Thyroid gland (tissue), 4 donors: ENCODE data around the gene PVR. TPM values are rescaled to one million over a fixed set of nuclear protein-coding genes. Genes with fewer than 3 reads are reported as not detected.
A peak's percentile ranks its signal among the peaks of the same experiment; 100 is the strongest.

Source experiments
- DNase-seq, 2 donors: peaks; one replicate each; pipeline ENCODE4 v3.0.0-alpha.2; 2019
- H3K27ac ChIP-seq, 3 donors: fragments of 200-600 bp; sonication (generic); 1 replicate in 2 of 3; 2 replicates in 1 of 3; pipeline ENCODE4 v1.5.1; 2016 to 2019; ENCODE audit warnings: mild to moderate bottlenecking in 1 of 3, moderate library complexity in 1 of 3
- H3K27me3 ChIP-seq: fragments of 200-600 bp; sonication (generic); one replicate; pipeline ENCODE4 v1.5.1; 2019
- H3K36me3 ChIP-seq, 2 donors: fragments of 200-600 bp; sonication (generic); one replicate each; pipeline ENCODE4 v1.5.1; 2016 to 2019
- H3K4me1 ChIP-seq, 2 donors: fragments of 200-600 bp; sonication (generic); one replicate each; pipeline ENCODE4 v1.5.1; 2017 to 2019
- H3K4me3 ChIP-seq, 3 donors: fragments of 200-600 bp; sonication (generic); replicated peaks in 1 of 3; 1 replicate in 2 of 3; 2 replicates in 1 of 3; pipeline ENCODE4 v1.5.1; 2016; ENCODE audit warnings: mild to moderate bottlenecking in 1 of 3
- H3K9me3 ChIP-seq: fragments of 200-600 bp; sonication (generic); one replicate; pipeline ENCODE4 v1.5.1; 2017
- CTCF ChIP-seq, 6 experiments: fragments of 200-600 bp in 3 of 6; fragments of 450-650 bp in 3 of 6; sonication (generic) in 3 of 6; IDR thresholded peaks; one replicate each; pipeline ENCODE4 v1.5.1; 2016 to 2019; ENCODE audit warnings: antibody characterized with exemption in 6 of 6, mild to moderate bottlenecking in 2 of 6, inconsistent platforms in 1 of 6, moderate library complexity in 1 of 6
- POLR2A ChIP-seq, 2 donors: fragments of 450-650 bp; IDR thresholded peaks; one replicate each; pipeline ENCODE4 v1.6.1; 2017; ENCODE audit warnings: antibody characterized with exemption in 2 of 2, mild to moderate bottlenecking in 2 of 2, moderate library complexity in 1 of 2
- WGBS, 2 donors: methylation state at CpG; one replicate each; pipeline ENCODE4 v1.1.5; 2017; 5-methylcytosine and 5-hydroxymethylcytosine counted together
- intact Hi-C: fragments of 100-400 bp; cut with DNase I; formaldehyde crosslinking; loops from one replicate; pipeline ENCODE4 v1.15.1; 2023
- microRNA counts, 2 donors: library from miRNA; unstranded; fragments of <30 nt; microRNA quantifications; one replicate each; lab custom pipeline; 2016 to 2017
- microRNA-seq: library from miRNA; unstranded; fragments of <30 nt; microRNA quantifications from one replicate; pipeline ENCODE4, GENCODE V29; 2016
- total RNA-seq, 4 donors: library from RNA; depleted of rRNA; stranded (reverse); fragments of >200 nt; gene quantifications; one replicate each; pipeline ENCODE4 v1.2.3, GENCODE V29; 2016

PVR gene
- total RNA-seq, 4 donors from 2014 or later = 25.4 to 36.5 (median 30.2) TPM

GRCh38 chr19:44712864-44713515 is 69.3 kb downstream of the PVR start:
- intact Hi-C loops = no loop called here
- Histone ChIP-seq H3K36me3 (no peaks in the 10 kb centered on the region), H3K4me1 (peaks cover 18 to 19% of the 10 kb centered on the region in 2 donors), H3K27me3 (no peaks in the 10 kb centered on the region), H3K9me3 (no peaks in the 10 kb centered on the region), H3K27ac (peak overlapping the region in 2 of 3 donors; percentile 36 to 61), H3K4me3 (no peak overlapping the region)
- no peak for DNase-seq
- no peak for TF ChIP-seq POLR2A (IDR thresholded peaks at IDR 0.05)
- TF ChIP-seq CTCF (IDR thresholded peaks at IDR 0.05) = no peak
- 64 to 74% methylated on average over 2 to 4 of the region's 4 CpGs for WGBS, 2 donors

MicroRNAs encoded within 50 kb of the gene (microRNA counts, 767-probe panel; counts per million panel counts)
- microRNA hsa-miR-4531 (lab: Ali Mortazavi, UCI) = 3,012 to 3,573 counts per million in 2 donors

Small RNA genes within 50 kb of the gene (microRNA-seq; reads per million reads assigned to microRNA genes)
- gene MIR4531 = not detected

Other genes starting within 250 kb of the PVR start
- gene ZNF285, start 242.3 kb upstream of the PVR start, total RNA-seq = 1 to 10 TPM; 3.8 to 6.6 (median 5.1) TPM
- gene ZNF229, start 195.4 kb upstream of the PVR start, total RNA-seq = 10 to 100 TPM; 13.3 to 22.9 (median 17.8) TPM
- 10 to 100 TPM; 13.4 to 41.7 (median 19.9) TPM for gene ZNF180, start 143.4 kb upstream of the PVR start, total RNA-seq
- not detected for gene CEACAM20, start 114.2 kb upstream of the PVR start, total RNA-seq
- gene IGSF23, start 30.3 kb upstream of the PVR start, total RNA-seq = not detected
- 1 to 10 TPM in 3 of 4 donors, under 1 TPM in 1; 0.78 to 5.5 (median 3.8) TPM for gene CEACAM19, start 27.6 kb downstream of the PVR start, total RNA-seq
- under 1 TPM in 1 of 4 donors, not detected in 3; 0.40 TPM for gene CEACAM16, start 55.2 kb downstream of the PVR start, total RNA-seq
- 10 to 100 TPM; 12.4 to 56.2 (median 16.8) TPM for gene BCL3, start 104.8 kb downstream of the PVR start, total RNA-seq
- gene CBLC, start 134.0 kb downstream of the PVR start, total RNA-seq = 1 to 10 TPM; 2.0 to 5.6 (median 3.1) TPM
- 100 to 1,000 TPM; 156 to 391 (median 285) TPM for gene BCAM, start 165.2 kb downstream of the PVR start, total RNA-seq
- gene NECTIN2, start 202.4 kb downstream of the PVR start, total RNA-seq = 100 to 1,000 TPM in 3 of 4 donors, 10 to 100 TPM in 1; 88.6 to 164 (median 117) TPM
- 10 to 100 TPM; 40.2 to 82.8 (median 58.3) TPM for gene TOMM40, start 247.3 kb downstream of the PVR start, total RNA-seq